ENCODE measurements around the gene GPATCH2L.

DNA sequence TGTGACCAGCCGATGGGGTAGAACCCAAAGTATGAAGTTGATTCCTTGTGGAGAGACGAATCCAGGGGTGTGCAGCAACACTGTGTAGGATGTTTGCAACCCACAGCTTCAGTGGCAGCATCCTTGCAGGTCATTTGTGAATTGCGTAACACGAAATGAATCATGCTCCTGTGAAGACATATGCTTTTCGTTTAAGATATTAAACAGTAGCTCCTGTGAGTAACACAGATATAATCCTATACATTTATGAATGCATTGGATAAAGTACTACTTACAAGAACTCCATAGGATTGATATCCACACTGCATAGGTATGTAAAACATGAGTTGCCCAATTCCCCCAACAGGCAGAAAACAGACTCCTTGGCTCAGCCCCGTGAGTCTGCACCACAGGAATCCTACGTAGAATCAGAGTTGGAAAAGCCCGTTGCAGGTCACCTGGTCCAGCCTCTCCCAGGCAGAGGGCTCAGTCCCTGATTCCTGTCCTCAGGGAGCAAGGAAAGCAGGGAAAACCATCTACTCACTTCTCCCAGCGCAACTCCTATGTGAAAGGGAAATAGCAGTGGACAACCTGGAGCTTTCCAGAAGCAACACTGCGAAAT lies 75.8 kb downstream of the GPATCH2L start:
- TF ChIP-seq, protein P1, sequence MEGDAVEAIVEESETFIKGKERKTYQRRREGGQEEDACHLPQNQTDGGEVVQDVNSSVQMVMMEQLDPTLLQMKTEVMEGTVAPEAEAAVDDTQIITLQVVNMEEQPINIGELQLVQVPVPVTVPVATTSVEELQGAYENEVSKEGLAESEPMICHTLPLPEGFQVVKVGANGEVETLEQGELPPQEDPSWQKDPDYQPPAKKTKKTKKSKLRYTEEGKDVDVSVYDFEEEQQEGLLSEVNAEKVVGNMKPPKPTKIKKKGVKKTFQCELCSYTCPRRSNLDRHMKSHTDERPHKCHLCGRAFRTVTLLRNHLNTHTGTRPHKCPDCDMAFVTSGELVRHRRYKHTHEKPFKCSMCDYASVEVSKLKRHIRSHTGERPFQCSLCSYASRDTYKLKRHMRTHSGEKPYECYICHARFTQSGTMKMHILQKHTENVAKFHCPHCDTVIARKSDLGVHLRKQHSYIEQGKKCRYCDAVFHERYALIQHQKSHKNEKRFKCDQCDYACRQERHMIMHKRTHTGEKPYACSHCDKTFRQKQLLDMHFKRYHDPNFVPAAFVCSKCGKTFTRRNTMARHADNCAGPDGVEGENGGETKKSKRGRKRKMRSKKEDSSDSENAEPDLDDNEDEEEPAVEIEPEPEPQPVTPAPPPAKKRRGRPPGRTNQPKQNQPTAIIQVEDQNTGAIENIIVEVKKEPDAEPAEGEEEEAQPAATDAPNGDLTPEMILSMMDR (conservative IDR thresholded peaks at IDR 0.05), result no peak
- TF ChIP-seq ZFX (IDR thresholded peaks at IDR 0.05), result no peak
